GM12865 (cell line): Measurements from ENCODE around the gene PAK6.
A peak's percentile ranks its signal among the peaks of the same experiment; 100 is the strongest.

ENCODE experiments used
- DNase-seq: peaks from one replicate; pipeline ENCODE4 v3.0.0; 2010; ENCODE audit warnings: low read depth
- H3K4me3 ChIP-seq: 2 replicates; pipeline ENCODE4 v1.5.1; 2011; ENCODE audit warnings: mild to moderate bottlenecking, low read depth, low read length, control low read depth
- TF ChIP-seq, protein P1 (sequence below): IDR thresholded peaks from 2 replicates; pipeline ENCODE4 v1.5.1; 2011; ENCODE audit warnings: low read length, control low read depth, low read depth, inconsistent platforms; ENCODE audit not compliant: insufficient read depth; ENCODE audit errors: missing control alignments

Gene PAK6

DNA sequence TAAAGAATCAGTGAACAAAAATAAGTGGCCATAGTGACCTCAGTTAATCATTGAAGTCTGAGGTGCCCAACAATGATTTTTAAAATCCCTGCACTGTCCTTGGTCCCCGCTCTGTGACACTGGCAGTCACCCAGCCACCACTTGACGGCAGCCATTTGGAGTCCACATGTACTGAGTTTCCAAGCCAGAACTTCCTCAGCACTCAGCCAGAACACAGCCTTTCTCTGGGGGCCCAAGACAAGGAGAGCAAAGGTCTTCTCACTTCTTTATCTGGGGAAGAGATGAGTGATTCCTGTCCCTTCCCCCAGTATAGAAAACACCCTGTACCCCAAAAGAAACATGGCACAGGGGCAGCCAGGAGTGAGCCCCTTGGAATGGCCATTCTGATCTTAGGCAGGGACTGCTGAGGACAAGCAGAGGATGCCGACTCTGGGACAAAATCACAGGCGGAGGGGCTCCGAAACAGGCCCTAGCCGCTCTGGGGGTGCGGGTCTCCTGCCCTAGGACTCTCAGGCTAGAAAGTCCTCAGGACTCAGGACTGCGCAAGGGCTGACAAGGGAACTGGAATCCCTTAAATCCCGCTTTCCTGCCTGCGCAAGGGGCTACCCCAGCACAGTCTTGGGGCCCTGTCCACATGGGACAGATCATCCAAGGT lies 12.8 kb downstream of the PAK6 start:
- TF ChIP-seq, protein P1, sequence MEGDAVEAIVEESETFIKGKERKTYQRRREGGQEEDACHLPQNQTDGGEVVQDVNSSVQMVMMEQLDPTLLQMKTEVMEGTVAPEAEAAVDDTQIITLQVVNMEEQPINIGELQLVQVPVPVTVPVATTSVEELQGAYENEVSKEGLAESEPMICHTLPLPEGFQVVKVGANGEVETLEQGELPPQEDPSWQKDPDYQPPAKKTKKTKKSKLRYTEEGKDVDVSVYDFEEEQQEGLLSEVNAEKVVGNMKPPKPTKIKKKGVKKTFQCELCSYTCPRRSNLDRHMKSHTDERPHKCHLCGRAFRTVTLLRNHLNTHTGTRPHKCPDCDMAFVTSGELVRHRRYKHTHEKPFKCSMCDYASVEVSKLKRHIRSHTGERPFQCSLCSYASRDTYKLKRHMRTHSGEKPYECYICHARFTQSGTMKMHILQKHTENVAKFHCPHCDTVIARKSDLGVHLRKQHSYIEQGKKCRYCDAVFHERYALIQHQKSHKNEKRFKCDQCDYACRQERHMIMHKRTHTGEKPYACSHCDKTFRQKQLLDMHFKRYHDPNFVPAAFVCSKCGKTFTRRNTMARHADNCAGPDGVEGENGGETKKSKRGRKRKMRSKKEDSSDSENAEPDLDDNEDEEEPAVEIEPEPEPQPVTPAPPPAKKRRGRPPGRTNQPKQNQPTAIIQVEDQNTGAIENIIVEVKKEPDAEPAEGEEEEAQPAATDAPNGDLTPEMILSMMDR: no peak
- no peak for DNase-seq
- H3K4me3 ChIP-seq: no peak overlapping the region

GRCh38 chr15:40252141-40252437 lies 13.2 kb downstream of the PAK6 start:
- TF ChIP-seq, protein P1: no peak
- no peak overlapping the region for H3K4me3 ChIP-seq
- DNase-seq: no peak

- TF ChIP-seq, protein P1: no peak
- no peak for DNase-seq
- H3K4me3 ChIP-seq: peak overlapping the region; percentile 42
Measured at GRCh38 chr15:40252438-40253166, 13.7 kb downstream of the PAK6 start.

GRCh38 chr15:40253167-40253790 lies 14.4 kb downstream of the PAK6 start:
- TF ChIP-seq, protein P1: no peak
- peak overlapping the region; percentile 42 for H3K4me3 ChIP-seq
- no peak for DNase-seq

- DNase-seq: no peak
Measured at GRCh38 chr15:40254452-40254851, 15.6 kb downstream of the PAK6 start.

DNA sequence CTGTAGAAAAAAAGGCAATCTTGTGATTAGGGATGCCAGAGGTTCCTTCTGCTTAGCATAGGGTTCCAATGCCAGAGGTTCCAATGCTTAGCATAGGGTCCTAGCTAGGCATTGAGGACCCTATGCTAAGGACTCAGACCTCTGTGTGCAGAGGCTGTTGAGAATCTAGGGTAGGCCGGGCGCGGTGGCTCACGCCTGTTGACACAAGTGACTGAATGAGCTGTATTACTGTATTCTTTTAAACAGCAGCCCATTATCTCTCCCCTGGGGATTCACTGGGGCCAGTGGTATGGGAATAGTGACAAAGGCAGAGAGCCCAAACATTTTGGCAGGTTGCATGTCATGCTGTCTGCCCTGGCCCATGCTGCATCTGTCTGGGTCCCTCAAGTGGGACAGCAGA lies 16.2 kb downstream of the PAK6 start:
- no peak for DNase-seq
- no peak overlapping the region for H3K4me3 ChIP-seq
- TF ChIP-seq, protein P1: no peak

More at GRCh38 chr15:40254452-40254851, 15.6 kb downstream of the PAK6 start:
- TF ChIP-seq, protein P1: no peak
- no peak overlapping the region for H3K4me3 ChIP-seq
